Measurements from ENCODE around the gene DEGS2. TPM values are rescaled to one million over a fixed set of nuclear protein-coding genes. Genes with fewer than 3 reads are reported as not detected.

Gene DEGS2
- total and polyA plus RNA-seq, 2 donors (not counting 1 experiment from before 2014, with no cell fraction given) = 0.82 to 6.4 TPM

DNA sequence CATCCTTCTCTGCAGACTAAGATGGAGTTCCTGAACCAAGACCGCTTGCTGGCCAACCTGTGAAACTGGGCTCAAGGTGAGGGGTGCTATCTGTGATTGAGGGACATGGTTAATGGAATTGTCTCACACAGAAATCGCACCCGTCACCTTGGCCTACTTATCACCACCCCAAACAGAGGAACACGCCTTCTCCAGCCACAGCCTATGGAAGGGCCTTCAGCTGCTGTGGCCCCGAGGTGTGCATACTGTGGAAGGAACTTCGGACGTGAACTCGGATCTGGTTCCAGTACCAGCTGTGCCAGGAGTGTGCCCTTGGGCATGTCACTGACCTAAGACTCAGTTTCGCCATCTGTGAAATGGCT is 49.9 kb downstream of the DEGS2 start:
- Histone ChIP-seq H3K4me3 (ENCODE audit: control extremely low read depth in 1 of 5, extremely low read depth in 1 of 5, insufficient read depth in 1 of 5, low read depth in 2 of 5, low read length in 4 of 5) (no peak overlapping the region), H3K36me3 (replicated peaks in 1 of 2; ENCODE audit: control extremely low read depth in 1 of 2, control insufficient read depth in 1 of 2, extremely low read depth in 1 of 2, insufficient read depth in 2 of 2, low read length in 1 of 2) (peaks cover 0 to 96% of the 10 kb centered on the region in 2 experiments), H4K20me1 (ENCODE audit: control insufficient read depth, insufficient read depth, low read length, poor library complexity, severe bottlenecking) (peaks cover 96% of the 10 kb centered on the region), H3K4me2 (replicated peaks; ENCODE audit: low read depth, low read length, poor library complexity, severe bottlenecking) (no peak overlapping the region), H3K9me3 (ENCODE audit: control extremely low read depth in 1 of 3, control insufficient read depth in 2 of 3, insufficient read depth in 1 of 3, low read length in 2 of 3) (no peaks in the 10 kb centered on the region), H3K27ac (ENCODE audit: low read length in 2 of 2) (no peak overlapping the region), H3K79me2 (ENCODE audit: control insufficient read depth, insufficient read depth, low read length) (peaks cover 98% of the 10 kb centered on the region), H3K27me3 (replicated peaks in 1 of 4; ENCODE audit: control extremely low read depth in 1 of 4, control insufficient read depth in 3 of 4, insufficient read depth in 4 of 4, low read length in 3 of 4) (no peaks in the 10 kb centered on the region), H2AFZ (ENCODE audit: insufficient read depth, low read depth, low read length, poor library complexity, severe bottlenecking) (no peak overlapping the region), H3K9ac (ENCODE audit: low read length) (no peak overlapping the region), H3K4me1 (ENCODE audit: control insufficient read depth in 2 of 2, insufficient read depth in 2 of 2, low read length in 2 of 2) (peaks cover 0 to 20% of the 10 kb centered on the region in 2 donors)
- Mint-ChIP-seq H3K27ac (no peak overlapping the region), H3K4me3 (no peak overlapping the region), H3K9me3 (ENCODE audit: insufficient read depth) (no peaks in the 10 kb centered on the region), H3K27me3 (no peaks in the 10 kb centered on the region), H3K4me1 (peaks cover 41% of the 10 kb centered on the region)
- POLR2A ChIA-PET = no interaction called here
- TF ChIP-seq EZH2 (IDR thresholded peaks at IDR 0.05; ENCODE audit: borderline replicate concordance, insufficient read depth, low read depth, low read length, poor library complexity, severe bottlenecking) (no peak), CTCF (IDR thresholded peaks at IDR 0.05) (no peak)
- intact Hi-C loops (cut with micrococcal nuclease) = loop anchor here (5.0 kb wide), 2 partner anchors 48 to 112 kb away; partner anchors contain the start of gene DEGS2
- no peak for ATAC-seq (ENCODE audit: low read depth)
- CTCF ChIA-PET = interaction anchor here (1.3 to 24.4 kb wide), 9 partner anchors 8 to 128 kb away, joined by 5 to 495 read pairs (median 27); partner anchors contain the start of gene EVL
- WGBS (ENCODE audit: insufficient coverage) = 98% methylated on average over 5 of the region's 9 CpGs
- no peak for DNase-seq

GRCh38 chr14:100108840-100109593 is 50.4 kb downstream of the DEGS2 start:
- POLR2A ChIA-PET = no interaction called here
- H3K4me2 ChIP-seq (replicated peaks; ENCODE audit: low read depth, low read length, poor library complexity, severe bottlenecking) = no peak overlapping the region
- peaks cover 46% of the 10 kb centered on the region for H3K4me1 Mint-ChIP-seq
- TF ChIP-seq CTCF (IDR thresholded peaks at IDR 0.05) (no peak), EZH2 (IDR thresholded peaks at IDR 0.05; ENCODE audit: borderline replicate concordance, insufficient read depth, low read depth, low read length, poor library complexity, severe bottlenecking) (no peak)
- 98% methylated on average over 9 of the region's 10 CpGs for WGBS (ENCODE audit: insufficient coverage)
- intact Hi-C loops (cut with micrococcal nuclease) = loop anchor here (1.0 to 5.0 kb wide), 5 partner anchors 48 to 127 kb away; partner anchors contain the start of gene DEGS2
- no peaks in the 10 kb centered on the region for H3K27me3 ChIP-seq (replicated peaks in 1 of 4; ENCODE audit: control extremely low read depth in 1 of 4, control insufficient read depth in 3 of 4, insufficient read depth in 4 of 4, low read length in 3 of 4)
- DNase-seq (no peak), ATAC-seq (ENCODE audit: low read depth) (no peak)
- H3K4me3 Mint-ChIP-seq = no peak overlapping the region
- H3K9me3 ChIP-seq (ENCODE audit: control extremely low read depth in 1 of 3, control insufficient read depth in 2 of 3, insufficient read depth in 1 of 3, low read length in 2 of 3) = no peaks in the 10 kb centered on the region
- CTCF ChIA-PET = interaction anchor here (0.7 to 24.4 kb wide), 25 partner anchors 8 to 127 kb away, joined by 3 to 495 read pairs (median 8); partner anchors contain the start of genes DEGS2 and EVL
- H3K9me3 Mint-ChIP-seq (ENCODE audit: insufficient read depth) = no peaks in the 10 kb centered on the region
- no peak overlapping the region for H2AFZ ChIP-seq (ENCODE audit: insufficient read depth, low read depth, low read length, poor library complexity, severe bottlenecking)
- H3K27ac Mint-ChIP-seq = no peak overlapping the region
- no peak overlapping the region for H3K27ac ChIP-seq (ENCODE audit: low read length in 2 of 2)
- no peak overlapping the region for H3K4me3 ChIP-seq (ENCODE audit: control extremely low read depth in 1 of 5, extremely low read depth in 1 of 5, insufficient read depth in 1 of 5, low read depth in 2 of 5, low read length in 4 of 5)
- H3K9ac ChIP-seq (ENCODE audit: low read length) = no peak overlapping the region
- H3K36me3 ChIP-seq (replicated peaks in 1 of 2; ENCODE audit: control extremely low read depth in 1 of 2, control insufficient read depth in 1 of 2, extremely low read depth in 1 of 2, insufficient read depth in 2 of 2, low read length in 1 of 2) = peaks cover 0 to 95% of the 10 kb centered on the region in 2 experiments
- H3K27me3 Mint-ChIP-seq = no peaks in the 10 kb centered on the region
- H3K79me2 ChIP-seq (ENCODE audit: control insufficient read depth, insufficient read depth, low read length) = peaks cover 98% of the 10 kb centered on the region
- H3K4me1 ChIP-seq (ENCODE audit: control insufficient read depth in 2 of 2, insufficient read depth in 2 of 2, low read length in 2 of 2) = peaks cover 4 to 24% of the 10 kb centered on the region in 2 donors
- H4K20me1 ChIP-seq (ENCODE audit: control insufficient read depth, insufficient read depth, low read length, poor library complexity, severe bottlenecking) = peaks cover 96% of the 10 kb centered on the region

Measured in B cell (primary cell).